ENCODE data around the gene ANKS1B.

- TF ChIP-seq CTCF (conservative IDR thresholded peaks at IDR 0.05; ENCODE audit: low read depth, low read length) (no peak), SMC3 (IDR thresholded peaks at IDR 0.05; ENCODE audit: low read depth, low read length) (no peak)
Observed at GRCh38 chr12:99332936-99333591, 651.7 kb downstream of the ANKS1B start.

All from IMR-90 (cell line).